HG03460 (cell line): ENCODE data around the gene SRP68.
"Not testable (repeated sequence)": the region's sequence is repeated elsewhere in the genome, so short reads cannot be mapped to it uniquely, and the experiment has no call there.

Experiments used
- ATAC-seq: cut with Tn5 transposase; IDR thresholded peaks from one replicate; pipeline ENCODE4 v1.9.1; 2021; ENCODE audit not compliant: unreplicated experiment

SRP68 gene

GRCh38 chr17:76090517-76091129 is 18.3 kb upstream of the SRP68 start:
- ATAC-seq = no peak

- ATAC-seq = no peak
Observed at GRCh38 chr17:76089680-76090516, 17.6 kb upstream of the SRP68 start.

DNA sequence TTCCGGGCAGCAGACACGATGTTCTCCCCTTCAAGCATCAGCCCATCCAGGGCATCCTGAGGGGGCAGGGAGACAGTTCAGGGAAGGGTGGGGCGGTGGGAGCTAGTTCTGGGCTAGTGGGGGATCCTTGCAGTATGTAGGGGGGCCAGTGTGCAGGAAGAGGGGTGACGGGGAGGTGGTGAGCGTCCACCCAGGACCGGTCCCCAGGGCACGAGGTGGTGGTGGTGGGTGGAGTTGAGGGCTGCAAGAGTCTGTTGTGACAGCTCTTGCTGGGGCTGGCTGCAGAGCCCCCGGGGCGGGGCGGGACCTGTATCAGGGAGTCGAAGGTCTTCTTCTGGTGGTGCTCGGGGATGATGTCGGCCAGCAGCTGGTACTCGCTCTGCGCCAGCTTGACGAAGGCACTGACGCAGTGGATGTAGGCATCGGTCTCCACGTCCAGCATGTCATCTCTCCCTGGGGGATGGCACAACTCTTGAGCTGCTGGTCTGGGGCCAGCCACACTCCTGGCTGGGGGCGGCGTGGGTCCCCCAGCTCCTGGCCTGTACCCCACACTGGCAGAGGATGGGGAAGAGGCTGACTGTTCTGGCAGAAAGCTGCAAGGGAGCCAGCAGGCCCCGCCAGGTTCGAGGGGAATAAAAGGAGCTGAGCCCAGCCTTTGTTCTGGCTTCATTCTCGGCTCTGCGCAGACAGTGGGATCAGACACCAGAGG is 16.7 kb upstream of the SRP68 start:
- ATAC-seq = no peak

GRCh38 chr17:76088041-76088867 is 15.9 kb upstream of the SRP68 start:
- ATAC-seq = no peak

DNA sequence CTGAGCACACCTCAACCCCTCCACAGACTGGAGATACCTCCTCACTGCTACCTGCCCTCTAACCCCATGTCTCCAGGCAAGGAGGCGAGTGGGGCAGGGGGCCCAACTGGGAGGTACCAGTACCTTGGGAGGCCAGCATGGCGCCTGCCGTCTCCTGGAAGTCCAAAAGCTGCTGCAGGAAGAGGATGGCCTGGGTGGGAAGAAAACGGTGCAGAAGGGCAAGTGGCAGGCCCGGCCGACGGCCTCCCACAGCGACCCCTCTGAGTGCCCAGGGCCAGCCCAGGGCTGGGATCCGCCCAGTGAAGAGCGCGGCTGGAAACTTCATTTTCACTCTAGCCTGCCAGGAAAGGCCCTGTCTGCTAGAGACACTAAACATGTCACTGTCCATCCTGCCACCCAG is 15.2 kb upstream of the SRP68 start:
- no peak for ATAC-seq

- no peak for ATAC-seq
Observed at GRCh38 chr17:76086384-76086783, 14.1 kb upstream of the SRP68 start.

DNA sequence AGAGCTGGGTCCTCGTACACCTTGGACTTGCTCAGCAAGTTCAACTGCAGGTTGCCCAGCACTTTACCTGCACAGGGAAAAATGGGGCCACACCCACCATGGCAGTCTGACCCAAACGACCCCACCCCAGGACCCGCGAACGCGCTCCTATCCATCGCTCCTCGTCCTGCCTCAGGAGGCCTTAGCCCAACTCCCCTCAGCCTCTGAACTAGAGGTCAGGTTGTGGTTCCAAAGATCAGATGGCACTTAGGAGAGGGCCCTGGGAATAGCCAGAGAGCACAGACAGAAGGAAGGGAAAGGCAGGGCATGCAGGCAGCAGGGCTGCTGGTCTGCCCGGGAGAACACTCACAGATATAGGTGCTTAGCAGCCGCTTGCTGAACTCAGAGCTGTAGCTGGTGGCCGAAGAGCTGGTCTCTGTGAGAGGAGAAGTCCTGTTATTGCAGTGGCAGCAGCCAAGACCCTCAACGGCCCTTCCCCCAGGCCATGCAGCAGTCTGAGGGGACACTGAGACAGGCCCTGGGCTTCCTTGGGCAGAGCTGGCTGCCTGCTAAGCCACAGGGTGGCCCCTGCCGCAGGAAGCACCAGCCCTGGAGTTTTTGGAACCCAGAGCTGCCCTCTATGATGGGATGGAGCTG is 13.5 kb upstream of the SRP68 start:
- ATAC-seq = no peak

- ATAC-seq = no peak
Observed at GRCh38 chr17:76085066-76085730, 12.9 kb upstream of the SRP68 start.

DNA sequence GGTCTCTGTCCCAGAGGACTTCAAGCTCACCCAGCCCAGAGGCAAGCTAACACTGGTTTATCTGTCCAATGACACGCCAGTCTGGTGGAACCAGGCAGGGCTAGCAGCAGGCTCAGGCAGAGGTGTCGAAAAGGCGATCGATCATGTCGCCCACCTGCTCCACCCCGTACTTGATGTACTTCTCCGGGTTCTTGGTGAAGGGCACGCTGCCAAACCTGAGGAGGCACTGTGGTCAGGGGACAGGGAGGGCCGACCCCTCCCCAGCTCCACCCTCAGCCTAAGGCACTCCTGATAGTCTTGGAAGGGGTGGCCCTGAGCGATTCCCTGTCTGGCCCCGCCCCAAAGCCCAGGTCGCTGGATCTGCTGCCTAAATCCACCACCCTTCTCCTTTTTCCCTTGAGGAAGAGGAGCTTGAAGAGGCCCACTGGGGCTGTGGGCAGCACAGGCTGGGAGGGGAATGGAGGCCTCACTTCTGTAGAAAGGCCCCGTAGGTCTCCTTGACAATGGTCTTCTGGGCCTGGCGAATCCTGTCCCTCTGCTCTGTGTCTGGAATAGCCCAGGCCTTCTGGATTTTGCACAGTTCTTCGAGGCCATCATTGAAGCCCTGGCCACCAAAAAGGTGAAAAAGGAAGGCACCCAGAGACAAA is 11.3 kb upstream of the SRP68 start:
- no peak for ATAC-seq

- ATAC-seq = no peak
Observed at GRCh38 chr17:76082326-76083251, 10.3 kb upstream of the SRP68 start.

DNA sequence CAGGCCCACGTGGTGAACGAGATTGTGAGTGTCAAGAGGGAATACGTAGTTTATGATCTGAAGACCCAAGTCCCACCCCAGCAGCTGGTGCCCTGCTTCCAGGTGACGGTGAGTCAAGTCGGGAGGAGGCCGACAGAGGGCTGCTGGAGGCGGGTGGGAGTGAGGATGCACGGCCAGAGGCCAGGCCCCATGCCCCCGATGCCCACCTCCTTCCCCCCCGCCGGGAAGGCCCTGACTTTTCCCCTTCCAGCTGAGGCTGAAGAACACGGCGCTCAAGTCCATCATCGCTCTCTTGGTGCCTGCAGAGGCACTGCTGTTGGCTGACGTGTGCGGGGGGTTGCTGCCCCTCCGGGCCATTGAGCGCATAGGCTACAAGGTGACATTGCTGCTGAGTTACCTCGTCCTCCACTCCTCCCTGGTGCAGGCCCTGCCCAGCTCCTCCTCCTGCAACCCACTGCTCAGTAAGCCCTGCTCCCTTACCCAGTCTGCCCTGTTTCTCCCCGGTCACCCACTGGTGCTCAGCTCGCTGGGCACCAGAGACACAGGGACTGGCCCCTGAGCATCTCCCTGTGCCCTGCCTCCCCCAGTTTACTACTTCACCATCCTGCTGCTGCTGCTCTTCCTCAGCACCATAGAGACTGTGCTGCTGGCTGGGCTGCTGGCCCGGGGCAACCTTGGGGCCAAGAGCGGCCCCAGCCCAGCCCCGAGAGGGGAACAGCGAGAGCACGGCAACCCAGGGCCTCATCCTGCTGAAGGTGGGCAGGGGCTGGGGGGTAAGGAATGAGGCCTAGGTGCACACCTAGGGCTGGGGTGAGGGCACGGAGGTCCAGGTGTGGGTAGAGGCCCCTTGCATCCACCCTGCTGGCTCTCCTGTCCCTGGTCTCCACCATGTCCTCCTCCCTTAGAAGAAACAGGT is 9.2 kb upstream of the SRP68 start:
- ATAC-seq = no peak

DNA sequence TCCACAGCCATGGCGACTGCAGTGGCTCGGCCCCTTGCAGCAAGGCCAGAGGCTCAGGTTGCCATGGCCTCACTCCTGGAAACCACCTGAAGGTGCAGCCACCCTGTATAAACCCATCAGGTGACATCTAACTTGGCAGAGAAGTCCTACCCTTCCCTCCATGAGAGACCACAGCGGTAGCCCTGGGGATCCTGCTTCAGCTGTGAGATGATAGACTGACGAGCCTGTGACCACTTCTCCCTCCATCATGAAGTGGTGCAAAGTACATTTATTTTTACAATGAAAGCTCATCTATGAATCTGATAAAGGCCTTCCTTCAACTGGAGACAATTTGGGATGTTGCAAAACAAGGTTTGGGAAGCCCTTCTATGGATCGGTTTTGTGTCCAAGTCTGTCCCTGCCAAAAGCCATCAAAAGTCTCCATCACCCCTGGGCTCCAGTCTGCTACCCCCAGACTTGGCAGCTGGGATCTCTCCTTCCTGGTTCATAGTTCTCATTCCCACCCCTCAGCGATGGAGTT is 8.5 kb upstream of the SRP68 start:
- ATAC-seq = no peak

DNA sequence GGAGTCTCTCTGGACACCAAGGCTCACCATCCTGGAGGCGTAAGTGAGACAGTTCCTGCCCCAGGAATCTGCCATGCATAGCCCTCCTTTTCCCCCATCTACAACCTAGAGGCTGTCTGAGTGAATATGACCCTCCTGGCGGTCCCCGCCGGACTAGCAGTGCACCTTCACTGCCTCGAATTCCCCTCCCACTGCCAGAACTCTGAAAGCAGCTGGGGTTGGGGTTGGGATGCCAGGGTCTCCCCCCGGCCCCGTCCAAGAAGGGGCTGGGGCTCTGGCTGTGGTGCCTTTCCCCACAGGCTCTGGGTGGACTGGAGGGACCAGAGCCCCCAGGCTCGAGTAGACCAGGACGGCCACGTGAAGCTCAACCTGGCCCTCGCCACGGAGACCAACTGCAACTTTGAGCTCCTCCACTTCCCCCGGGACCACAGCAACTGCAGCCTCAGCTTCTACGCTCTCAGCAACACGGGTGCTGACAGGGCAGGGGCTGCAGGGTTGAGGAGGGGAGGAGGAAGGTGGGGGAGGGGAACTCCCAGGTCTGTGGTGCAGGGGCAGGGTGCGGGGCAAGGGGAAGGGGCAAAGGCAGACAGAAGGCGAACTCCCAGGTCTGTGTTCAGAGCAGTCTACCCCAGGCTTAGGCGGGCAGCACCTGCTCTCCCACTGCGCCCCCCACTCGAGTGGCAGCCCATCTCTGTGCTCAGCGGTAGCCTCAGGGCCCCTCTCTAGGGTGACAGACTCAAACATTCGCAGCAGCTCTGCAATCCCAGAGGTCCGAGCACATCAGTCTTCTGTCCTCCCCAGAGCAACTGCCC is 7.8 kb upstream of the SRP68 start:
- ATAC-seq = no peak

DNA sequence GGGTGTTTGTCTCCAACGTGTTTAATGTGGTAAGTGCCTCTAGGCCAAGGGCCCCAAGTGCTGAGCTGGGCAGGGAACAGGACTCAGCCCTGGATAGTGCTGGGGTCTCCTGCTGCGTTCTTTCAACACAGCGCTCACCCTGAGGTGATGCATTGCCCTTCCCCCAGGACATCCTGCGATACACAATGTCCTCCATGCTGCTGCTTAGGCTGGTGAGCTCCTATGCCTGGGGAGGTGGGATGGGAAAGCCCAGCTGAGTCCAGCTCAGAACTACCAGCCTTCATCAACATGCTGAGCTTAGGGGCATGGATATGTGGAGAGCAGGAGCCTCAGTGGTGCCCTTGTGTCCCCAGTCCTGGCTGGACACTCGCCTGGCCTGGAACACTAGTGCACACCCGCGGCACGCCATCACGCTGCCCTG is 7.2 kb upstream of the SRP68 start:
- no peak for ATAC-seq

DNA sequence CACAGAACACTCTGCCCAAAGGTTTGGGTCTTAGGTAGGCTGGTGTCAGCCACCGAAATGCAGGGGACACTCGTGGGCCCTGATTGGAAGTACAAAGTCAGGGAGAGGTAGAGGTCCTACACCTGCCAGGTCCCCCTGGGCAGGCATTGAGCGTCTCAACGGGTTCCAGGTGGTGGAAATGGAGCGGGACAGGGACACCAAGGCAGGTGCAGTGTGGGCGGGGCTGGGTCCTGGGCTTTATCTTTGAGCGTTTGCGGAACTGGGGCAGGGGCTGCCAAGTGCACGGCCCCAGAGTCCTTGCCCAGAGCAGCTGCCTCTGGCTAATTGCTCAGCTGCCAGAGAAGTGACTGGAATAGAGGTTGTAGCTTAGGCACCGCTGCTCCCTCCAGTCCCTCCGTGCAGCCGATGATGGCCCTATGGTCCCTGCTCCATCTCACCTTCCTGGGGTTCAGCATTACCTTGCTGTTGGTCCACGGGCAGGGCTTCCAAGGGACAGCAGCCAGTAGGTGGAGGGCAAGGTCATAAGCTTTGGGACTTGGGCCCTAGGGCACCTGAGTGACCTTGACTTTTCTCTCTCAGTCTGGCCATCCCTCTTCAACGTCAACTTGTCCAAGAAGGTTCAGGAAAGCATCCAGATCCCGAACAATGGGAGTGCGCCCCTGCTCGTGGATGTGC is 6.7 kb upstream of the SRP68 start, which contains the start of gene ZACN:
Gene ZACN (plus strand): TSS at position 323 of the 675 bp plus-strand sequence. CDS start 83 bp downstream, at position 406.
- no peak for ATAC-seq

GRCh38 chr17:76078370-76078769 is 6.1 kb upstream of the SRP68 start:
- ATAC-seq = not testable (repeated sequence)
